GM18511 (cell line): ENCODE results near the gene CDH20.

Source experiments
- ATAC-seq: cut with Tn5 transposase; IDR thresholded peaks from one replicate; pipeline ENCODE4 v1.9.1; 2021; ENCODE audit warnings: mild to moderate bottlenecking, moderate library complexity; ENCODE audit not compliant: unreplicated experiment

Gene CDH20

GRCh38 chr18:61419763-61420162 lies 86.5 kb downstream of the CDH20 start:
- ATAC-seq = no peak

GRCh38 chr18:61420218-61420885 lies 87.1 kb downstream of the CDH20 start:
- no peak for ATAC-seq

GRCh38 chr18:61426492-61427053 lies 93.3 kb downstream of the CDH20 start:
- no peak for ATAC-seq

- no peak for ATAC-seq
Measured at GRCh38 chr18:61428266-61428665, 95.0 kb downstream of the CDH20 start.

- no peak for ATAC-seq
Measured at GRCh38 chr18:61432590-61432989, 99.4 kb downstream of the CDH20 start.

GRCh38 chr18:61435064-61435652 lies 101.9 kb downstream of the CDH20 start:
- peak; percentile 97 for ATAC-seq

- no peak for ATAC-seq
Measured at GRCh38 chr18:61443081-61443725, 110.0 kb downstream of the CDH20 start.

GRCh38 chr18:61448316-61448715 lies 115.1 kb downstream of the CDH20 start:
- ATAC-seq = peak; percentile 98

GRCh38 chr18:61459896-61460648 lies 126.8 kb downstream of the CDH20 start:
- no peak for ATAC-seq

- ATAC-seq = no peak
Measured at GRCh38 chr18:61464551-61465142, 131.4 kb downstream of the CDH20 start.

GRCh38 chr18:61466736-61467135 lies 133.5 kb downstream of the CDH20 start:
- ATAC-seq = no peak

- ATAC-seq = no peak
Measured at GRCh38 chr18:61470031-61470674, 136.9 kb downstream of the CDH20 start.

- ATAC-seq = no peak
Measured at GRCh38 chr18:61471541-61471940, 138.3 kb downstream of the CDH20 start.

- no peak for ATAC-seq
Measured at GRCh38 chr18:61471942-61472341, 138.7 kb downstream of the CDH20 start.

- no peak for ATAC-seq
Measured at GRCh38 chr18:61474341-61474740, 141.1 kb downstream of the CDH20 start.

GRCh38 chr18:61474918-61475317 lies 141.7 kb downstream of the CDH20 start:
- ATAC-seq = no peak

- no peak for ATAC-seq
Measured at GRCh38 chr18:61475931-61476330, 142.7 kb downstream of the CDH20 start.

GRCh38 chr18:61489334-61489733 lies 156.1 kb downstream of the CDH20 start:
- ATAC-seq = no peak

- no peak for ATAC-seq
Measured at GRCh38 chr18:61496374-61496773, 163.1 kb downstream of the CDH20 start.

- ATAC-seq = no peak
Measured at GRCh38 chr18:61497422-61497821, 164.2 kb downstream of the CDH20 start.
